HCT116 (cell line): ENCODE measurements around the gene SOX1. TPM values are rescaled to one million over a fixed set of nuclear protein-coding genes. Genes with fewer than 3 reads are reported as not detected.

Source experiments
- ATAC-seq: fragments of 200-7000 bp; cut with Tn5 transposase; 2 replicates; pipeline ENCODE4 v1.9.1; 2020; ENCODE audit warnings: mild to moderate bottlenecking, moderate library complexity
- BruUV-seq: library from RNA; stranded (reverse); fragments of 400-500 nt; replicated peaks from 2 replicates; lab custom pipeline; 2021; lab: Mats Ljungman, UMichigan
- CTCF ChIA-PET: fragments of 300-600 bp; sonication (Branson Sonifier 250); formaldehyde crosslinking; loops from one replicate; lab custom pipeline; 2021; ENCODE audit warnings: antibody characterized with exemption; lab: Charles Lee
- POLR2A ChIA-PET: fragments of 300-600, 350-600 bp; sonication (Branson Sonifier 250); formaldehyde crosslinking; loops from one replicate; lab custom pipeline; 2021; ENCODE audit warnings: antibody characterized with exemption; lab: Charles Lee
- RAD21 ChIA-PET, 2 experiments: fragments of 300-600 bp; sonication (Branson Sonifier 250); formaldehyde crosslinking; loops; one replicate each; lab custom pipeline; 2023; ENCODE audit warnings: low total read pairs in 2 of 2; ENCODE audit not compliant: uncharacterized antibody in 2 of 2, unreplicated experiment in 2 of 2, low non-redundant PET in 1 of 2; lab: Charles Lee
- DNase-seq: peaks from one replicate; pipeline ENCODE4 v3.0.0-alpha.2; 2010; ENCODE audit warnings: low read depth, low spot score
- H2AFZ ChIP-seq: fragments of 200-600 bp; shearing (Covaris generic), sonication (generic); 2 replicates; pipeline ENCODE4 v1.6.1; 2017; ENCODE audit warnings: low read depth, mixed run types, mixed read lengths, antibody characterized with exemption, low read length; ENCODE audit not compliant: poor library complexity, severe bottlenecking
- H3K27ac ChIP-seq: 2 replicates; pipeline ENCODE4 v1.5.1; 2012; ENCODE audit warnings: low read depth, low read length
- H3K27me3 ChIP-seq: fragments of 200-600 bp; sonication (generic); 2 replicates; pipeline ENCODE4 v1.6.1; 2016; ENCODE audit warnings: mixed run types, low read length, mixed read lengths; ENCODE audit not compliant: insufficient read depth
- H3K36me3 ChIP-seq, 2 experiments: fragments of 200-500 bp in 1 of 2; fragments of 200-600 bp in 1 of 2; sonication (Bioruptor generic) in 1 of 2; sonication (generic) in 1 of 2; 2 replicates each; pipeline versions ENCODE4 v1.5.1 to v1.6.1; 2014 to 2016; ENCODE audit warnings: low read length in 2 of 2, inconsistent platforms in 1 of 2, mixed read lengths in 1 of 2, mixed run types in 1 of 2; ENCODE audit not compliant: insufficient read depth in 2 of 2, control insufficient read depth in 1 of 2
- H3K4me1 ChIP-seq, 2 experiments: fragments of 200-600 bp in 1 of 2; sonication (generic) in 1 of 2; 2 replicates each; pipeline versions ENCODE4 v1.5.1 to v1.6.1; 2012 to 2017; ENCODE audit warnings: low read length in 2 of 2, inconsistent platforms in 1 of 2, mild to moderate bottlenecking in 1 of 2, mixed read lengths in 1 of 2, mixed run types in 1 of 2, moderate library complexity in 1 of 2; ENCODE audit not compliant: insufficient read depth in 2 of 2, control insufficient read depth in 1 of 2
- H3K4me2 ChIP-seq: fragments of 200-600 bp; sonication (generic); 2 replicates; pipeline ENCODE4 v1.6.1; 2017; ENCODE audit warnings: mixed run types, low read length, mixed read lengths
- H3K4me3 ChIP-seq, 2 experiments: fragments of 200-600 bp in 1 of 2; sonication (generic) in 1 of 2; replicated peaks in 1 of 2; 2 replicates each; pipeline ENCODE4 v1.5.1; 2011 to 2016; ENCODE audit warnings: low read length in 2 of 2, control low read depth in 1 of 2, low read depth in 1 of 2, mild to moderate bottlenecking in 1 of 2, mixed read lengths in 1 of 2, mixed run types in 1 of 2
- H3K79me2 ChIP-seq: fragments of 200-600 bp; sonication (generic); 2 replicates; pipeline ENCODE4 v1.6.1; 2017; ENCODE audit warnings: mild to moderate bottlenecking, mixed run types, low read length, moderate library complexity, mixed read lengths; ENCODE audit not compliant: insufficient read depth
- H3K9ac ChIP-seq: fragments of 200-600 bp; sonication (generic); 2 replicates; pipeline ENCODE4 v1.6.1; 2016; ENCODE audit warnings: low read length, mixed read lengths
- H3K9me2 ChIP-seq: fragments of 200-600 bp; sonication (generic), shearing (Covaris generic); 2 replicates; pipeline ENCODE4 v1.6.1; 2017; ENCODE audit warnings: mixed run types, mild to moderate bottlenecking, moderate library complexity; ENCODE audit not compliant: insufficient read depth
- H3K9me3 ChIP-seq, 2 experiments: fragments of 200-500 bp in 1 of 2; fragments of 200-600 bp in 1 of 2; sonication (Bioruptor generic) in 1 of 2; sonication (generic) in 1 of 2; 2 replicates each; pipeline ENCODE4 v1.6.1; 2014 to 2017; ENCODE audit warnings: low read length in 2 of 2, mixed read lengths in 2 of 2, inconsistent platforms in 1 of 2, low read depth in 1 of 2, mild to moderate bottlenecking in 1 of 2, mixed run types in 1 of 2, moderate library complexity in 1 of 2; ENCODE audit not compliant: control insufficient read depth in 1 of 2, insufficient read depth in 1 of 2
- H4K20me1 ChIP-seq: fragments of 200-600 bp; sonication (generic), shearing (Covaris generic); 2 replicates; pipeline ENCODE4 v1.6.1; 2017; ENCODE audit warnings: mixed run types, mild to moderate bottlenecking, moderate library complexity; ENCODE audit not compliant: insufficient read depth
- ATF3 ChIP-seq: IDR thresholded peaks from 2 replicates; pipeline ENCODE4 v1.6.1; 2012
- CBX3 ChIP-seq: IDR thresholded peaks from 2 replicates; pipeline ENCODE4 v1.6.1; 2012; ENCODE audit warnings: low read depth
- EGR1 ChIP-seq: IDR thresholded peaks from 2 replicates; pipeline ENCODE4 v1.6.1; 2012; ENCODE audit warnings: low read depth
- FOSL1 ChIP-seq: IDR thresholded peaks from 2 replicates; pipeline ENCODE4 v1.6.1; 2012; ENCODE audit warnings: low read depth
- POLR2A ChIP-seq: IDR thresholded peaks from 2 replicates; pipeline ENCODE4 v1.7.0; 2011; ENCODE audit warnings: borderline replicate concordance; ENCODE audit not compliant: insufficient read depth, insufficient read length; ENCODE audit errors: extremely low read depth
- RAD21 ChIP-seq: IDR thresholded peaks from 2 replicates; pipeline ENCODE4 v1.6.1; 2012; ENCODE audit warnings: low read depth, mild to moderate bottlenecking
- REST ChIP-seq: IDR thresholded peaks from 2 replicates; pipeline ENCODE4 v1.6.1; 2012; ENCODE audit warnings: low read depth
- SP1 ChIP-seq: IDR thresholded peaks from 2 replicates; pipeline ENCODE4 v1.6.1; 2012; ENCODE audit warnings: low read depth
- SRF ChIP-seq: IDR thresholded peaks from 2 replicates; pipeline ENCODE4 v1.6.1; 2012; ENCODE audit warnings: low read depth
- TCF7L2 ChIP-seq: IDR thresholded peaks from 2 replicates; pipeline ENCODE4 v1.7.0; 2011; ENCODE audit warnings: borderline replicate concordance, inconsistent platforms; ENCODE audit not compliant: insufficient read depth, insufficient read length; ENCODE audit errors: extremely low read depth
- YY1 ChIP-seq: IDR thresholded peaks from 2 replicates; pipeline ENCODE4 v1.6.1; 2011; ENCODE audit warnings: low read length, low read depth, moderate library complexity, mild to moderate bottlenecking; ENCODE audit not compliant: insufficient replicate concordance; ENCODE audit errors: extremely low read depth
- ZBTB33 ChIP-seq: IDR thresholded peaks from 2 replicates; pipeline ENCODE4 v1.6.1; 2011; ENCODE audit warnings: mild to moderate bottlenecking, low read length, moderate library complexity; ENCODE audit not compliant: insufficient replicate concordance; ENCODE audit errors: extremely low read depth
- ZFX ChIP-seq: fragments of 450-650 bp; IDR thresholded peaks from 2 replicates; pipeline ENCODE4 v1.6.1; 2017
- ZNF274 ChIP-seq: fragments of 200-500 bp; sonication (Bioruptor generic); IDR thresholded peaks from 2 replicates; pipeline ENCODE4 v1.6.1; 2014; ENCODE audit warnings: mild to moderate bottlenecking, low read depth, low read length, inconsistent platforms
- intact Hi-C: fragments of 100-400 bp; cut with micrococcal nuclease; formaldehyde crosslinking; loops from 2 replicates; pipeline ENCODE4 v1.10.0; 2022
- total RNA-seq: library from RNA; stranded (reverse); gene quantifications from one replicate; pipeline ENCODE4 v1.2.1, GENCODE V29; 2021; ENCODE audit not compliant: unreplicated experiment

SOX1 gene
- total RNA-seq, 1 experiment from 2014 or later, result not detected

DNA sequence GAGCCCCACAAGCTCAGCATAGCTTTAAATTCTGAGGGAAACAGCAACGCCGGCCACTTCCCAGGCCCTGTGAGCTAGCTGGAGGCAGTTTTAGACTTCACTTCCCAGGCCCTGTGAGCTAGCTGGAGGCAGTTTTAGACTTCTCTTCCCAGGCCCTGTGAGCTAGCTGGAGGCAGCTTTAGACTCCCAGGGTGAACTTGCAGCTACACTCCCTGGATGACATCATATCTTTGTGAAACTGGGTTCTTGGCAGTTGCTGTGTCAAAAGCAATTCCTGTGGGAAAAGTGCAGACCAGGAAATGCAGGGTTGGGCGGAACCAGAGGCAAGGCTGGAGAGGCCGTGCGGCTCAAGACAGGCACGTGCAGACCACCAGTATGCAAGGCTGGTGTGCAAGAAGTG lies 12.7 kb downstream of the SOX1 start:
- ChIA-PET CTCF (no interaction called here), RAD21 (no interaction called here), POLR2A (no interaction called here)
- H3K4me3 ChIP-seq, result no peak overlapping the region
- no peaks in the 10 kb centered on the region for H3K36me3 ChIP-seq
- intact Hi-C loops, result no loop called here
- H2AFZ ChIP-seq, result no peak overlapping the region
- H3K4me2 ChIP-seq, result no peak overlapping the region
- no peaks in the 10 kb centered on the region for H3K27me3 ChIP-seq
- no peaks in the 10 kb centered on the region for H4K20me1 ChIP-seq
- no peaks in the 10 kb centered on the region for H3K79me2 ChIP-seq
- H3K9ac ChIP-seq, result no peak overlapping the region
- H3K9me2 ChIP-seq, result no peaks in the 10 kb centered on the region
- ATAC-seq (no peak), DNase-seq (no peak)
- H3K27ac ChIP-seq, result no peak overlapping the region
- H3K9me3 ChIP-seq, result peaks cover 0 to 15% of the 10 kb centered on the region in 2 experiments; a peak in 3 of 4 replicates
- BruUV-seq, result no TSS peak
- no peak for TF ChIP-seq FOSL1
- TF ChIP-seq, all 23 proteins: peak for 0
- H3K4me1 ChIP-seq, result no peaks in the 10 kb centered on the region

GRCh38 chr13:112083971-112084370 lies 17.0 kb downstream of the SOX1 start:
- Histone ChIP-seq H2AFZ (no peak overlapping the region), H4K20me1 (no peaks in the 10 kb centered on the region), H3K79me2 (no peaks in the 10 kb centered on the region), H3K9me2 (no peaks in the 10 kb centered on the region), H3K9ac (no peak overlapping the region), H3K4me1 (no peaks in the 10 kb centered on the region), H3K27ac (no peak overlapping the region), H3K4me3 (no peak overlapping the region), H3K9me3 (peaks cover 5 to 18% of the 10 kb centered on the region in 2 experiments), H3K27me3 (no peaks in the 10 kb centered on the region), H3K4me2 (no peak overlapping the region), H3K36me3 (no peaks in the 10 kb centered on the region)
- TF ChIP-seq ZNF274 (no peak), ZBTB33 (no peak), REST (no peak), RAD21 (no peak), YY1 (no peak), CBX3 (no peak), FOSL1 (no peak), EGR1 (no peak), ZFX (no peak), SRF (no peak), TCF7L2 (no peak), SP1 (no peak), ATF3 (no peak), POLR2A (no peak)
- DNase-seq (no peak), ATAC-seq (no peak)
- ChIA-PET CTCF (no interaction called here), RAD21 (no interaction called here), POLR2A (no interaction called here)
- intact Hi-C loops, result no loop called here
- BruUV-seq, result no TSS peak
